Smooth muscle cell (in vitro differentiated cells): ENCODE results near the gene MIB1. TPM values are rescaled to one million over a fixed set of nuclear protein-coding genes. Genes with fewer than 3 reads are reported as not detected.
"Not testable (repeated sequence)": the region's sequence is repeated elsewhere in the genome, so short reads cannot be mapped to it uniquely, and the experiment has no call there.

Experiments used
- DNase-seq: peaks from one replicate; lab custom pipeline; 2025; ENCODE audit not compliant: unreplicated experiment; lab: John Stamatoyannopoulos, UW
- H2AFZ ChIP-seq: fragments of 200-600 bp; sonication (generic); 2 replicates; pipeline ENCODE4 v1.6.0; 2016; ENCODE audit warnings: antibody characterized with exemption, low read depth, mild to moderate bottlenecking
- H3F3A ChIP-seq: fragments of 200-600 bp; sonication (generic); 2 replicates; pipeline ENCODE4 v1.6.0; 2017; ENCODE audit warnings: antibody characterized with exemption, low read depth
- H3K27ac ChIP-seq: fragments of 200-600 bp; sonication (generic); 2 replicates; pipeline ENCODE4 v1.5.1; 2016; ENCODE audit warnings: low read depth, mild to moderate bottlenecking
- H3K27me3 ChIP-seq: fragments of 200-600 bp; sonication (generic); 2 replicates; pipeline ENCODE4 v1.6.1; 2016; ENCODE audit warnings: low read depth, mild to moderate bottlenecking
- H3K36me3 ChIP-seq: fragments of 200-600 bp; sonication (generic); 2 replicates; pipeline ENCODE4 v1.5.1; 2016; ENCODE audit warnings: low read depth
- H3K4me1 ChIP-seq: fragments of 200-600 bp; sonication (generic); 2 replicates; pipeline ENCODE4 v1.5.1; 2016; ENCODE audit warnings: low read depth
- H3K4me2 ChIP-seq: fragments of 200-600 bp; sonication (generic); 2 replicates; pipeline ENCODE4 v1.6.0; 2016; ENCODE audit warnings: mild to moderate bottlenecking
- H3K4me3 ChIP-seq: fragments of 200-600 bp; sonication (generic); 2 replicates; pipeline ENCODE4 v1.5.1; 2016; ENCODE audit warnings: mild to moderate bottlenecking
- H3K79me2 ChIP-seq: fragments of 200-600 bp; sonication (generic); 2 replicates; pipeline ENCODE4 v1.6.0; 2016; ENCODE audit warnings: low read depth, mild to moderate bottlenecking
- H3K9ac ChIP-seq: fragments of 200-600 bp; sonication (generic); 2 replicates; pipeline ENCODE4 v1.6.0; 2016; ENCODE audit warnings: low read depth
- H3K9me3 ChIP-seq: fragments of 200-600 bp; sonication (generic); replicated peaks from 2 replicates; pipeline ENCODE4 v1.5.1; 2016; ENCODE audit warnings: low read depth
- H4K20me1 ChIP-seq: fragments of 200-600 bp; sonication (generic); 2 replicates; pipeline ENCODE4 v1.6.0; 2016; ENCODE audit warnings: low read depth
- WGBS: methylation state at CpG from one replicate; pipeline ENCODE4 v1.1.7; 2016; ENCODE audit warnings: low lambda C conversion rate; 5-methylcytosine and 5-hydroxymethylcytosine counted together
- polyA plus RNA-seq: library from polyadenylated mRNA; unstranded; fragments of >200 nt; fragmentation: Nextera tagmentation; extraction: Ambion mirVana; gene quantifications from 2 replicates; pipeline ENCODE4 v1.2.1, GENCODE V29; 2016
- total RNA-seq: library from RNA; depleted of rRNA; stranded (reverse); fragments of >200 nt; gene quantifications from 2 replicates; pipeline ENCODE4 v1.2.3, GENCODE V29; 2014
- TF ChIP-seq, protein P1 (sequence below): fragments of 200-600 bp; sonication (generic); IDR thresholded peaks from 2 replicates; pipeline ENCODE4 v1.5.1; 2017; ENCODE audit warnings: borderline replicate concordance, mild to moderate bottlenecking, antibody characterized with exemption; ENCODE audit not compliant: insufficient read depth, poor library complexity, severe bottlenecking

The MIB1 gene
- total and polyA plus RNA-seq, 2 experiments from 2014 or later = 9.2 to 69.1 TPM

GRCh38 chr18:21735452-21736015, 5.1 kb upstream of the MIB1 start:
- no peak overlapping the region for H3K4me2 ChIP-seq
- no peak overlapping the region for H3K4me3 ChIP-seq
- H3K9me3 ChIP-seq = no peaks in the 10 kb centered on the region
- H3K79me2 ChIP-seq = no peaks in the 10 kb centered on the region
- no peaks in the 10 kb centered on the region for H3K36me3 ChIP-seq
- no peak for DNase-seq
- H3F3A ChIP-seq = no peaks in the 10 kb centered on the region
- peak overlapping the region; percentile 30 for H2AFZ ChIP-seq
- H3K4me1 ChIP-seq = peaks cover 5% of the 10 kb centered on the region
- TF ChIP-seq, protein P1, sequence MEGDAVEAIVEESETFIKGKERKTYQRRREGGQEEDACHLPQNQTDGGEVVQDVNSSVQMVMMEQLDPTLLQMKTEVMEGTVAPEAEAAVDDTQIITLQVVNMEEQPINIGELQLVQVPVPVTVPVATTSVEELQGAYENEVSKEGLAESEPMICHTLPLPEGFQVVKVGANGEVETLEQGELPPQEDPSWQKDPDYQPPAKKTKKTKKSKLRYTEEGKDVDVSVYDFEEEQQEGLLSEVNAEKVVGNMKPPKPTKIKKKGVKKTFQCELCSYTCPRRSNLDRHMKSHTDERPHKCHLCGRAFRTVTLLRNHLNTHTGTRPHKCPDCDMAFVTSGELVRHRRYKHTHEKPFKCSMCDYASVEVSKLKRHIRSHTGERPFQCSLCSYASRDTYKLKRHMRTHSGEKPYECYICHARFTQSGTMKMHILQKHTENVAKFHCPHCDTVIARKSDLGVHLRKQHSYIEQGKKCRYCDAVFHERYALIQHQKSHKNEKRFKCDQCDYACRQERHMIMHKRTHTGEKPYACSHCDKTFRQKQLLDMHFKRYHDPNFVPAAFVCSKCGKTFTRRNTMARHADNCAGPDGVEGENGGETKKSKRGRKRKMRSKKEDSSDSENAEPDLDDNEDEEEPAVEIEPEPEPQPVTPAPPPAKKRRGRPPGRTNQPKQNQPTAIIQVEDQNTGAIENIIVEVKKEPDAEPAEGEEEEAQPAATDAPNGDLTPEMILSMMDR = no peak
- H3K27me3 ChIP-seq = no peaks in the 10 kb centered on the region
- H3K27ac ChIP-seq = no peak overlapping the region
- H3K9ac ChIP-seq = no peak overlapping the region
- 49% methylated on average over 12 of the region's 12 CpGs for WGBS
- no peaks in the 10 kb centered on the region for H4K20me1 ChIP-seq

- not testable (repeated sequence) for H3K36me3 ChIP-seq, H2AFZ ChIP-seq, H3K4me3 ChIP-seq, H3K79me2 ChIP-seq, H3K9me3 ChIP-seq, H3F3A ChIP-seq, DNase-seq, H3K27ac ChIP-seq, H3K4me2 ChIP-seq, H3K27me3 ChIP-seq, H4K20me1 ChIP-seq, H3K9ac ChIP-seq, H3K4me1 ChIP-seq
- 94% methylated on average over 4 of the region's 4 CpGs for WGBS
Measured at GRCh38 chr18:21736926-21737325, 3.7 kb upstream of the MIB1 start.

DNA sequence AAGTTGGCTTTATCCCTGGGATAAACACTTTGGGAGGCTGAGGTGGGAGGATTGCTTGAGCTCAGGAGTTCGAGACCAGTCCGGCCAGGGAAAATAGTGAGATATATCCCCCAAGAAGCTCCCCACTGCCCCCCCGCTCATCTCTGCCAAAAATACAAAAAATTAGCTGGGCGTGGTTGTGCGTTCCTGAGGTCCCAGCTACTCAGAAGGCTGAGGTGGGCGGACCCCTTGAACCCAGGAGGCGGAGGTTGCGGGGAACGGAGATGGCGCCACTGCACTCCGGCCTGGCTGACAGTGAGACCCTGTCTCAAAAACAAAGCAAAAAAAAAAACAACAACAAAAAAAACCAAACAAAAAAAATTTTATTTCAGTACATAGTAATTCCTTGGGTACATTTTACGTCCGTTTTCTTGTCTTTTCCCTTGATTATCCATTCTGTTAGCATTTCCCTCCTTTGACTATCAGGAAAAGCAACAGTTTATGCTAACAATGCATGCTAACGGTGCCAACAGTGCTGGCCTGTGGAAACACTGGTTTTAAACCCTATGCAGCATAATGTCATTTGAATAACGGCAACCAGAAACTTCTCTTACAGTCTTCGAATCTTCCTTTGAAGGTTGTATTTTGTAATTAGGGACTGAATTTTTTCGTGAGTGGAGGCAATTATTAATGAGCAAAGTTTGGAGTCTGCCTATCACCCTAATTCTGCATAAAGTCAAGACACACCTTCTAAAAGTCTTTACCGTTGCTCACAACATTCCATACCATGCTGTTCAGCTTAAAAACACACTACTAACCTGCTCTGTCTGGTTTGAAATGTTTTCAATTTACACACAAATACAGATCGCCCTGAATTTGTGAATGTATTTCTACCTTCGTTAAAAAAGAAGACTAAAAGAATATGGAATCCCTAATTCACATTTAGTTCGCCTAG, 721 bp upstream of the MIB1 start:
- peak overlapping the region; percentile 85 for H2AFZ ChIP-seq
- H3K79me2 ChIP-seq = peaks cover 36% of the 10 kb centered on the region
- no peak overlapping the region for H3K9ac ChIP-seq
- 52% methylated on average over 21 of the region's 21 CpGs for WGBS
- H3K9me3 ChIP-seq = no peaks in the 10 kb centered on the region
- H3K4me1 ChIP-seq = peaks cover 27% of the 10 kb centered on the region
- TF ChIP-seq, protein P1 = no peak
- peaks cover 35% of the 10 kb centered on the region for H4K20me1 ChIP-seq
- no peaks in the 10 kb centered on the region for H3K27me3 ChIP-seq
- H3K4me3 ChIP-seq = peak overlapping the region; percentile 85
- peak overlapping the region; percentile 97 for H3K27ac ChIP-seq
- peak overlapping the region; percentile 82 for H3K4me2 ChIP-seq
- no peaks in the 10 kb centered on the region for H3K36me3 ChIP-seq
- no peaks in the 10 kb centered on the region for H3F3A ChIP-seq
- no peak for DNase-seq

- no CpG with 5 or more reads among the region's 41 CpGs for WGBS
- peaks cover 48% of the 10 kb centered on the region for H4K20me1 ChIP-seq
- H3K27ac ChIP-seq = peak overlapping the region; percentile 97
- peak overlapping the region; percentile 86 for H2AFZ ChIP-seq
- TF ChIP-seq, protein P1 = no peak
- DNase-seq = no peak
- H3K36me3 ChIP-seq = no peaks in the 10 kb centered on the region
- H3K4me3 ChIP-seq = peak overlapping the region; percentile 85
- H3K4me2 ChIP-seq = peak overlapping the region; percentile 97
- H3K4me1 ChIP-seq = peaks cover 29% of the 10 kb centered on the region
- H3F3A ChIP-seq = no peaks in the 10 kb centered on the region
- H3K27me3 ChIP-seq = no peaks in the 10 kb centered on the region
- H3K9me3 ChIP-seq = no peaks in the 10 kb centered on the region
- H3K9ac ChIP-seq = peak overlapping the region; percentile 95
- peaks cover 49% of the 10 kb centered on the region for H3K79me2 ChIP-seq
Measured at GRCh38 chr18:21741312-21741561, 645 bp downstream of the MIB1 start.
